ENCODE measurements around the gene SUMF1. TPM values are rescaled to one million over a fixed set of nuclear protein-coding genes. Genes with fewer than 3 reads are reported as not detected.

The SUMF1 gene
- total and polyA plus RNA-seq, 2 of the 4 experiments (the other 2 are of a cell fraction), result 26.3 to 38.4 TPM

DNA sequence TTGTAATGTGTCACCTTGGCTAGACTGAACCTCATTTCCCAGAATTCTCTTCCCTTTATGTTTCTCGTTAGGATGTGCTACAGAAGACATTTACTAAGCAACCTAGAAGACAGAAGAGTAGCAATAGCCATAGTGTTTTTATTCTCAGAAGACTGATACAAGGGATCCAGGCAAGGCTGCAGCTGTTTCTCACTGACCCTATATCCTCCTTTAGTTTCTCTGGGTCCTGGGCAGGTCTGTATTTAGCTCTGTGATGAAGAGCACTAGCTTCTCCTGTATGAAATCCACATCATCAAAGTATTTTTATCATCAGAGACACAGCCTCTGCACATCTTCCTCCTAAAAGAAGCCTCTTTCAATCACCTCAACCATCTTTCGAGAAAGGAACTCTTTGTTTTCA, 72.5 kb downstream of the SUMF1 start:
- Histone ChIP-seq H3K79me1 (ENCODE audit: low read depth in 1 of 2, low read length in 2 of 2) (no peaks in the 10 kb centered on the region; a peak in 1 of 4 replicates), H4K20me1 (ENCODE audit: insufficient read depth, low read length) (no peaks in the 10 kb centered on the region), H3K14ac (replicated peaks; ENCODE audit: low read depth, low read length) (no peak overlapping the region), H2AK5ac (ENCODE audit: low read depth, low read length) (no peak overlapping the region), H2BK15ac (ENCODE audit: low read depth, low read length) (no peak overlapping the region), H3K27me3 (ENCODE audit: control insufficient read depth, insufficient read depth, low read length) (no peaks in the 10 kb centered on the region), H2BK120ac (ENCODE audit: low read depth, low read length) (no peak overlapping the region), H3K9me1 (ENCODE audit: insufficient read depth, low read length) (no peaks in the 10 kb centered on the region), H3K56ac (ENCODE audit: extremely low read depth, insufficient read depth, low read length) (no peak overlapping the region), H3K9ac (ENCODE audit: low read depth, low read length) (no peak overlapping the region), H4K5ac (ENCODE audit: low read depth, low read length) (no peak overlapping the region), H2AFZ (replicated peaks; ENCODE audit: low read length, poor library complexity) (no peak overlapping the region), H2AK9ac (replicated peaks; ENCODE audit: low read depth, low read length, poor library complexity) (no peak overlapping the region), H3K4me1 (ENCODE audit: control insufficient read depth, insufficient read depth, low read length) (peaks cover 3% of the 10 kb centered on the region; the same call in 1 of the 2 replicates), H3K4me2 (ENCODE audit: low read depth, low read length) (no peak overlapping the region), H4K91ac (ENCODE audit: insufficient read depth, low read depth, low read length) (no peak overlapping the region), H4K8ac (ENCODE audit: low read depth in 2 of 2, low read length in 2 of 2) (no peak overlapping the region), H3K23ac (ENCODE audit: low read depth, low read length) (no peak overlapping the region), H3K27ac (ENCODE audit: insufficient read depth, low read length) (no peak overlapping the region), H2BK5ac (ENCODE audit: low read depth, low read length, poor library complexity, severe bottlenecking) (no peak overlapping the region), H3K36me3 (ENCODE audit: control insufficient read depth, insufficient read depth, low read length) (no peaks in the 10 kb centered on the region), H3K18ac (ENCODE audit: low read depth, low read length) (no peak overlapping the region), H2BK20ac (ENCODE audit: low read depth, low read length) (no peak overlapping the region), H3K4me3 (ENCODE audit: insufficient read depth, low read depth, low read length) (no peak overlapping the region), H3K4ac (ENCODE audit: low read depth, low read length) (no peak overlapping the region), H3K9me3 (ENCODE audit: control insufficient read depth, insufficient read depth, low read length) (no peaks in the 10 kb centered on the region)
- dilution Hi-C loops (cut with HindIII; ENCODE audit: low sequenced_read_pairs, unreplicated experiment) (no loop called here), in situ Hi-C loops (cut with MboI; ENCODE audit: low sequenced_read_pairs) (no loop called here), intact Hi-C loops (cut with micrococcal nuclease) (no loop called here)
- DNase-seq (no peak), ATAC-seq (ENCODE audit: low read depth) (no peak)
- BruUV-seq (replicated peaks), result no TSS peak
- ChIA-PET POLR2A (ENCODE audit: unreplicated experiment) (no interaction called here), CTCF (no interaction called here)
- TF ChIP-seq, protein P1, sequence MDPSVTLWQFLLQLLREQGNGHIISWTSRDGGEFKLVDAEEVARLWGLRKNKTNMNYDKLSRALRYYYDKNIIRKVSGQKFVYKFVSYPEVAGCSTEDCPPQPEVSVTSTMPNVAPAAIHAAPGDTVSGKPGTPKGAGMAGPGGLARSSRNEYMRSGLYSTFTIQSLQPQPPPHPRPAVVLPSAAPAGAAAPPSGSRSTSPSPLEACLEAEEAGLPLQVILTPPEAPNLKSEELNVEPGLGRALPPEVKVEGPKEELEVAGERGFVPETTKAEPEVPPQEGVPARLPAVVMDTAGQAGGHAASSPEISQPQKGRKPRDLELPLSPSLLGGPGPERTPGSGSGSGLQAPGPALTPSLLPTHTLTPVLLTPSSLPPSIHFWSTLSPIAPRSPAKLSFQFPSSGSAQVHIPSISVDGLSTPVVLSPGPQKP (IDR thresholded peaks at IDR 0.05; ENCODE audit: borderline replicate concordance, low read depth, low read length), result no peak
- TF ChIP-seq MAFK (IDR thresholded peaks at IDR 0.05; ENCODE audit: low read depth, low read length), result no peak
- no peak for TF ChIP-seq SMC3 (IDR thresholded peaks at IDR 0.05; ENCODE audit: low read depth, low read length)
- WGBS, 2 experiments (ENCODE audit: extremely low coverage in 2 of 2, insufficient read length in 1 of 2), result no CpG with 5 or more reads among the region's 2 CpGs
